ENCODE results near the gene TMTC1.

GRCh38 chr12:29649722-29650121 lies 134.0 kb downstream of the TMTC1 start:
- TF ChIP-seq, protein P1, sequence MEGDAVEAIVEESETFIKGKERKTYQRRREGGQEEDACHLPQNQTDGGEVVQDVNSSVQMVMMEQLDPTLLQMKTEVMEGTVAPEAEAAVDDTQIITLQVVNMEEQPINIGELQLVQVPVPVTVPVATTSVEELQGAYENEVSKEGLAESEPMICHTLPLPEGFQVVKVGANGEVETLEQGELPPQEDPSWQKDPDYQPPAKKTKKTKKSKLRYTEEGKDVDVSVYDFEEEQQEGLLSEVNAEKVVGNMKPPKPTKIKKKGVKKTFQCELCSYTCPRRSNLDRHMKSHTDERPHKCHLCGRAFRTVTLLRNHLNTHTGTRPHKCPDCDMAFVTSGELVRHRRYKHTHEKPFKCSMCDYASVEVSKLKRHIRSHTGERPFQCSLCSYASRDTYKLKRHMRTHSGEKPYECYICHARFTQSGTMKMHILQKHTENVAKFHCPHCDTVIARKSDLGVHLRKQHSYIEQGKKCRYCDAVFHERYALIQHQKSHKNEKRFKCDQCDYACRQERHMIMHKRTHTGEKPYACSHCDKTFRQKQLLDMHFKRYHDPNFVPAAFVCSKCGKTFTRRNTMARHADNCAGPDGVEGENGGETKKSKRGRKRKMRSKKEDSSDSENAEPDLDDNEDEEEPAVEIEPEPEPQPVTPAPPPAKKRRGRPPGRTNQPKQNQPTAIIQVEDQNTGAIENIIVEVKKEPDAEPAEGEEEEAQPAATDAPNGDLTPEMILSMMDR (IDR thresholded peaks at IDR 0.05) = no peak
- no peak for TF ChIP-seq POLR2A (IDR thresholded peaks at IDR 0.05)

Measured in heart left ventricle (tissue), 13 donors.